ENCODE measurements around the gene PODXL2.

- no peak for TF ChIP-seq POLR2AphosphoS5 (IDR thresholded peaks at IDR 0.05)
- no peak for TF ChIP-seq CTCF (IDR thresholded peaks at IDR 0.05)
- TF ChIP-seq POLR2A (IDR thresholded peaks at IDR 0.05), result no peak
Observed at GRCh38 chr3:127714125-127714571, 85.2 kb downstream of the PODXL2 start.

Measured in breast epithelium (tissue), 3 donors.